Memory B cell (primary cell): ENCODE data around the gene CEBPZOS.

Experiments
- ATAC-seq: fragments of 150-1000 bp; cut with Tn5 transposase; 2 replicates; pipeline ENCODE4 v1.10.0; 2021; ENCODE audit warnings: low read depth, mild to moderate bottlenecking, moderate library complexity
- DNase-seq, 2 donors: peaks; one replicate each; pipeline ENCODE4 v3.0.0; 2022; ENCODE audit warnings: low spot score in 2 of 2
- H3K27ac Mint-ChIP-seq: one replicate; pipeline ENCODE4 v1.8.0; 2022; ENCODE audit warnings: mild to moderate bottlenecking, moderate library complexity, mixed read lengths
- H3K27me3 Mint-ChIP-seq: one replicate; pipeline ENCODE4 v1.8.0; 2022; ENCODE audit warnings: mixed read lengths
- H3K36me3 Mint-ChIP-seq: one replicate; pipeline ENCODE4 v1.8.0; 2022; ENCODE audit warnings: mild to moderate bottlenecking, mixed read lengths
- H3K4me1 Mint-ChIP-seq: one replicate; pipeline ENCODE4 v1.8.0; 2022; ENCODE audit warnings: mixed read lengths
- H3K4me3 Mint-ChIP-seq: one replicate; pipeline ENCODE4 v1.8.0; 2022; ENCODE audit warnings: mild to moderate bottlenecking, moderate library complexity, mixed read lengths
- H3K9me3 Mint-ChIP-seq: one replicate; pipeline ENCODE4 v1.8.0; 2022; ENCODE audit warnings: mixed read lengths

The CEBPZOS gene

GRCh38 chr2:37232131-37232933 is 36.0 kb downstream of the CEBPZOS start:
- Mint-ChIP-seq H3K27me3 (no peaks in the 10 kb centered on the region), H3K4me3 (no peak overlapping the region), H3K27ac (no peak overlapping the region), H3K36me3 (peaks cover 15% of the 10 kb centered on the region), H3K9me3 (no peaks in the 10 kb centered on the region), H3K4me1 (peaks cover 14% of the 10 kb centered on the region)
- DNase-seq = no peak
- no peak for ATAC-seq

GRCh38 chr2:37243435-37243834 is 47.1 kb downstream of the CEBPZOS start:
- H3K27me3 Mint-ChIP-seq = no peaks in the 10 kb centered on the region
- H3K4me3 Mint-ChIP-seq = no peak overlapping the region
- DNase-seq (no peak), ATAC-seq (no peak)
- peaks cover 26% of the 10 kb centered on the region for H3K36me3 Mint-ChIP-seq
- H3K9me3 Mint-ChIP-seq = no peaks in the 10 kb centered on the region
- peak overlapping the region; percentile 60 for H3K27ac Mint-ChIP-seq
- H3K4me1 Mint-ChIP-seq = no peaks in the 10 kb centered on the region

DNA sequence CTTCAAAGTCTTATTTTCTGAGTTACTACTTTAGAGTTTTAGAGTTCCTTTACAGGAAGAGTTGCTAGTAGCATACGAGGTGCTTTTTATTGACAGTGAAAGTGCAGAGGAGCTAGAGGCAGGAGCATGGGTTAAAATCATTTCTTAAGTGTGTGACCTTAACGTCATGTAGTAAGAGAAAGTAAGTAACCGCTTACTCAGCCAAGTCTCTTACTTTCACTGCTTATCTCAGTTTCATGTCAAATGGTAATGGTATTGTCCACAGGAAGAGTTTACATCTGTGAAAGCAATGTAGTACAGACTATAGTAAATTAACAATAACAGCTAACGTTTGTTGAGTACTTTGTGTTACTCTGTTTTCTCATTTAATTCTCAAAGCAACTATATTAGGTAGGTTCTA is 47.7 kb downstream of the CEBPZOS start:
- Mint-ChIP-seq H3K27me3 (no peaks in the 10 kb centered on the region), H3K4me3 (no peak overlapping the region), H3K27ac (peak overlapping the region; percentile 60), H3K36me3 (peaks cover 24% of the 10 kb centered on the region), H3K4me1 (no peaks in the 10 kb centered on the region), H3K9me3 (no peaks in the 10 kb centered on the region)
- DNase-seq (no peak), ATAC-seq (no peak)

- Mint-ChIP-seq H3K9me3 (no peaks in the 10 kb centered on the region), H3K27ac (peak overlapping the region; percentile 63), H3K27me3 (no peaks in the 10 kb centered on the region), H3K36me3 (peaks cover 24% of the 10 kb centered on the region), H3K4me1 (no peaks in the 10 kb centered on the region), H3K4me3 (no peak overlapping the region)
- no peak for ATAC-seq
- DNase-seq = no peak
These were observed 48.5 kb downstream of the CEBPZOS start for GRCh38 chr2:37244755-37245154.

DNA sequence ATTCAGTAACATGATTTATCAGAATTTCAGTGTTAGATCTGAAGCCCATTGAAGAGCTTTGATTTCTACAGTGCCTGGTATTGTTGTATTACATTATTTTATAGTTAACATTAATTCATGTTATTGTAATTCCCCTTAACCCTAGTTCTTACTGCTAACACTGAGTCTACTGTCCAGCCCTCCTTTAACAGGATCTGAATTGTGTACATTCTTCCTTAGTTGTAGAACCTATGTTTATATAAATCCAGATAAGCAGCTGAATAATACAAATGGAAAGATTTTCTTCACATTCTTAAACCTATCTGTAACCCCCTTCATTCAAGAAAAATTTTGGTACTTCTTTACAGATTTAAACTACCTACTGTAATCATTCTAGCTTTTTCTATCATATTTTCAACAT is 49.9 kb downstream of the CEBPZOS start:
- no peak for DNase-seq
- Mint-ChIP-seq H3K27ac (no peak overlapping the region), H3K9me3 (no peaks in the 10 kb centered on the region), H3K36me3 (peaks cover 22% of the 10 kb centered on the region), H3K4me1 (no peaks in the 10 kb centered on the region), H3K27me3 (no peaks in the 10 kb centered on the region), H3K4me3 (no peak overlapping the region)
- ATAC-seq = no peak

- no peak for ATAC-seq
- H3K27ac Mint-ChIP-seq = peak overlapping the region; percentile 68
- no peaks in the 10 kb centered on the region for H3K27me3 Mint-ChIP-seq
- H3K4me1 Mint-ChIP-seq = no peaks in the 10 kb centered on the region
- no peak overlapping the region for H3K4me3 Mint-ChIP-seq
- peaks cover 25% of the 10 kb centered on the region for H3K36me3 Mint-ChIP-seq
- DNase-seq = no peak
- H3K9me3 Mint-ChIP-seq = no peaks in the 10 kb centered on the region
These were observed 54.8 kb downstream of the CEBPZOS start for GRCh38 chr2:37250869-37251740.
